DND-41 (cell line): ENCODE results near the gene GINS2.

ENCODE experiments used
- EZH2 ChIP-seq: IDR thresholded peaks from 3 replicates; pipeline ENCODE4 v1.6.1; 2012; ENCODE audit warnings: borderline replicate concordance, low read depth, mild to moderate bottlenecking, moderate library complexity, low read length, inconsistent platforms; ENCODE audit not compliant: severe bottlenecking
- TF ChIP-seq, protein P1 (sequence below): IDR thresholded peaks from 2 replicates; pipeline ENCODE4 v1.5.1; 2012; ENCODE audit warnings: borderline replicate concordance, low read length, moderate library complexity, mild to moderate bottlenecking; ENCODE audit not compliant: poor library complexity, severe bottlenecking; ENCODE audit errors: extremely low read depth

DNA sequence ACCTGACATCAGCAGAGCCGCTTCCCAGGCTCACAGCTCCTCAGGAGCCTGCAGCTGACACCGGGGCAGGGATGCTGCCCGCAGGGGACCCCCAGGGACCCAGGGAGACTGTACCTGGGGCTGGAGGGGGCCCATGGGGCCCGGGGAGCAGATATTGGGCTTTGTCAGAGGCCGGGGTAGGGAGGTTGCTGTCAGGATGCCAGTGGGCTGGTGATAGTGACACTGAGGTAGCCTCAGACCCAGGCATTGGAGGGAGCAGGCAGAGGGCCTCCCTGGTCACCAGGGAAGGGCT lies 60.5 kb downstream of the GINS2 start:
- TF ChIP-seq, protein P1, sequence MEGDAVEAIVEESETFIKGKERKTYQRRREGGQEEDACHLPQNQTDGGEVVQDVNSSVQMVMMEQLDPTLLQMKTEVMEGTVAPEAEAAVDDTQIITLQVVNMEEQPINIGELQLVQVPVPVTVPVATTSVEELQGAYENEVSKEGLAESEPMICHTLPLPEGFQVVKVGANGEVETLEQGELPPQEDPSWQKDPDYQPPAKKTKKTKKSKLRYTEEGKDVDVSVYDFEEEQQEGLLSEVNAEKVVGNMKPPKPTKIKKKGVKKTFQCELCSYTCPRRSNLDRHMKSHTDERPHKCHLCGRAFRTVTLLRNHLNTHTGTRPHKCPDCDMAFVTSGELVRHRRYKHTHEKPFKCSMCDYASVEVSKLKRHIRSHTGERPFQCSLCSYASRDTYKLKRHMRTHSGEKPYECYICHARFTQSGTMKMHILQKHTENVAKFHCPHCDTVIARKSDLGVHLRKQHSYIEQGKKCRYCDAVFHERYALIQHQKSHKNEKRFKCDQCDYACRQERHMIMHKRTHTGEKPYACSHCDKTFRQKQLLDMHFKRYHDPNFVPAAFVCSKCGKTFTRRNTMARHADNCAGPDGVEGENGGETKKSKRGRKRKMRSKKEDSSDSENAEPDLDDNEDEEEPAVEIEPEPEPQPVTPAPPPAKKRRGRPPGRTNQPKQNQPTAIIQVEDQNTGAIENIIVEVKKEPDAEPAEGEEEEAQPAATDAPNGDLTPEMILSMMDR, result no peak
- TF ChIP-seq EZH2, result no peak
